SJCRH30 (cell line): Measurements from ENCODE around the gene KIAA0319L. TPM values are rescaled to one million over a fixed set of nuclear protein-coding genes. Genes with fewer than 3 reads are reported as not detected.

Source experiments
- DNase-seq, 2 experiments: peaks; one replicate each; pipeline ENCODE4 v3.0.0-alpha.2; 2015 to 2020
- H3K27ac ChIP-seq: fragments of 250-450 bp; sonication (Bioruptor Pico); 2 replicates; pipeline ENCODE4 v1.5.1; 2020; ENCODE audit warnings: mild to moderate bottlenecking, moderate library complexity
- H3K27me3 ChIP-seq: fragments of 250-450 bp; sonication (Bioruptor Pico); 2 replicates; pipeline ENCODE4 v1.5.1; 2020; ENCODE audit warnings: mild to moderate bottlenecking, moderate library complexity
- H3K36me3 ChIP-seq: fragments of 250-450 bp; sonication (Bioruptor Pico); 2 replicates; pipeline ENCODE4 v1.5.1; 2020; ENCODE audit warnings: mild to moderate bottlenecking, moderate library complexity
- H3K4me1 ChIP-seq: fragments of 250-450 bp; sonication (Bioruptor Pico); 2 replicates; pipeline ENCODE4 v1.5.1; 2020; ENCODE audit warnings: mild to moderate bottlenecking, moderate library complexity
- H3K4me3 ChIP-seq: fragments of 250-450 bp; sonication (Bioruptor Pico); 2 replicates; pipeline ENCODE4 v1.5.1; 2020; ENCODE audit warnings: mild to moderate bottlenecking, moderate library complexity
- H3K9me3 ChIP-seq: fragments of 250-450 bp; sonication (Bioruptor Pico); replicated peaks from 2 replicates; pipeline ENCODE4 v1.5.1; 2020; ENCODE audit warnings: mild to moderate bottlenecking, moderate library complexity
- total RNA-seq: library from RNA; depleted of rRNA; stranded (reverse); fragments of >200 nt; shearing (Covaris generic); gene quantifications from 2 replicates; pipeline ENCODE4 v1.2.3, GENCODE V29; 2014

Gene KIAA0319L
- total RNA-seq, 1 experiment from 2014 or later: 29.9 TPM

GRCh38 chr1:35430762-35431161 is 126.4 kb downstream of the KIAA0319L start:
- no peaks in the 10 kb centered on the region for H3K9me3 ChIP-seq
- H3K4me1 ChIP-seq: no peaks in the 10 kb centered on the region
- H3K27ac ChIP-seq: no peak overlapping the region
- H3K4me3 ChIP-seq: no peak overlapping the region
- H3K36me3 ChIP-seq: peaks cover 17% of the 10 kb centered on the region
- no peaks in the 10 kb centered on the region for H3K27me3 ChIP-seq
- no peak for DNase-seq

- H3K4me1 ChIP-seq: no peaks in the 10 kb centered on the region
- no peaks in the 10 kb centered on the region for H3K27me3 ChIP-seq
- no peak for DNase-seq
- H3K9me3 ChIP-seq: no peaks in the 10 kb centered on the region
- no peak overlapping the region for H3K4me3 ChIP-seq
- H3K27ac ChIP-seq: no peak overlapping the region
- peaks cover 9% of the 10 kb centered on the region for H3K36me3 ChIP-seq
These were observed 128.8 kb downstream of the KIAA0319L start for GRCh38 chr1:35428360-35428759.

- no peaks in the 10 kb centered on the region for H3K9me3 ChIP-seq
- H3K4me1 ChIP-seq: no peaks in the 10 kb centered on the region
- no peaks in the 10 kb centered on the region for H3K27me3 ChIP-seq
- no peak overlapping the region for H3K27ac ChIP-seq
- H3K36me3 ChIP-seq: peaks cover 16% of the 10 kb centered on the region
- H3K4me3 ChIP-seq: no peak overlapping the region
- no peak for DNase-seq
These were observed 131.1 kb downstream of the KIAA0319L start for GRCh38 chr1:35426097-35426586.

- H3K4me1 ChIP-seq: no peaks in the 10 kb centered on the region; the same call in 1 of the 2 replicates
- no peak overlapping the region for H3K27ac ChIP-seq
- H3K4me3 ChIP-seq: no peak overlapping the region
- peaks cover 4% of the 10 kb centered on the region; the same call in 1 of the 2 replicates for H3K9me3 ChIP-seq
- H3K36me3 ChIP-seq: peaks cover 55% of the 10 kb centered on the region
- H3K27me3 ChIP-seq: no peaks in the 10 kb centered on the region
- no peak for DNase-seq
These were observed 148.3 kb downstream of the KIAA0319L start for GRCh38 chr1:35408925-35409324.

- peaks cover 66% of the 10 kb centered on the region for H3K36me3 ChIP-seq
- H3K4me3 ChIP-seq: no peak overlapping the region
These were observed 149.5 kb downstream of the KIAA0319L start for GRCh38 chr1:35407743-35408142.

GRCh38 chr1:35406103-35406502 is 151.1 kb downstream of the KIAA0319L start:
- H3K27ac ChIP-seq: no peak overlapping the region
- H3K4me1 ChIP-seq: no peaks in the 10 kb centered on the region; the same call in 1 of the 2 replicates
- no peaks in the 10 kb centered on the region for H3K27me3 ChIP-seq
- peaks cover 79% of the 10 kb centered on the region for H3K36me3 ChIP-seq
- H3K9me3 ChIP-seq: peaks cover 4% of the 10 kb centered on the region; the same call in 1 of the 2 replicates
- DNase-seq: no peak
- no peak overlapping the region for H3K4me3 ChIP-seq

More at GRCh38 chr1:35407743-35408142, 149.5 kb downstream of the KIAA0319L start:
- Histone ChIP-seq H3K27ac (no peak overlapping the region), H3K9me3 (peaks cover 4% of the 10 kb centered on the region; the same call in 1 of the 2 replicates), H3K27me3 (no peaks in the 10 kb centered on the region), H3K4me1 (no peaks in the 10 kb centered on the region; the same call in 1 of the 2 replicates)
- DNase-seq: no peak

GRCh38 chr1:35401049-35401448 is 156.2 kb downstream of the KIAA0319L start:
- H3K4me3 ChIP-seq: no peak overlapping the region
- no peak for DNase-seq
- no peak overlapping the region for H3K27ac ChIP-seq
- no peaks in the 10 kb centered on the region for H3K9me3 ChIP-seq
- peaks cover 93% of the 10 kb centered on the region for H3K36me3 ChIP-seq
- H3K4me1 ChIP-seq: no peaks in the 10 kb centered on the region; the same call in 1 of the 2 replicates
- no peaks in the 10 kb centered on the region for H3K27me3 ChIP-seq

- H3K36me3 ChIP-seq: peaks cover 85% of the 10 kb centered on the region
- no peaks in the 10 kb centered on the region; the same call in 1 of the 2 replicates for H3K4me1 ChIP-seq
- H3K27me3 ChIP-seq: no peaks in the 10 kb centered on the region
- H3K9me3 ChIP-seq: no peaks in the 10 kb centered on the region
- no peak overlapping the region for H3K27ac ChIP-seq
- no peak for DNase-seq
- no peak overlapping the region for H3K4me3 ChIP-seq
These were observed 158.5 kb downstream of the KIAA0319L start for GRCh38 chr1:35398739-35399138.

- Histone ChIP-seq H3K4me1 (no peaks in the 10 kb centered on the region), H3K27ac (no peak overlapping the region), H3K4me3 (no peak overlapping the region), H3K9me3 (no peaks in the 10 kb centered on the region), H3K36me3 (peaks cover 67% of the 10 kb centered on the region), H3K27me3 (no peaks in the 10 kb centered on the region)
- no peak for DNase-seq
These were observed 162.8 kb downstream of the KIAA0319L start for GRCh38 chr1:35394386-35394785.

- no peak for DNase-seq
- Histone ChIP-seq H3K36me3 (peaks cover 57% of the 10 kb centered on the region), H3K27ac (no peak overlapping the region)
These were observed 166.4 kb downstream of the KIAA0319L start for GRCh38 chr1:35390600-35391494.

GRCh38 chr1:35386959-35387358 is 170.2 kb downstream of the KIAA0319L start:
- H3K4me3 ChIP-seq: no peak overlapping the region
- no peaks in the 10 kb centered on the region for H3K27me3 ChIP-seq
- H3K36me3 ChIP-seq: peaks cover 29% of the 10 kb centered on the region
- H3K9me3 ChIP-seq: no peaks in the 10 kb centered on the region
- no peaks in the 10 kb centered on the region for H3K4me1 ChIP-seq
- no peak for DNase-seq
- no peak overlapping the region for H3K27ac ChIP-seq

More at GRCh38 chr1:35390600-35391494, 166.4 kb downstream of the KIAA0319L start:
- H3K9me3 ChIP-seq: no peaks in the 10 kb centered on the region
- no peaks in the 10 kb centered on the region for H3K4me1 ChIP-seq
- no peak overlapping the region for H3K4me3 ChIP-seq
- H3K27me3 ChIP-seq: no peaks in the 10 kb centered on the region

GRCh38 chr1:35386290-35386689 is 170.9 kb downstream of the KIAA0319L start:
- Histone ChIP-seq H3K4me3 (no peak overlapping the region), H3K9me3 (no peaks in the 10 kb centered on the region), H3K27me3 (no peaks in the 10 kb centered on the region), H3K36me3 (peaks cover 29% of the 10 kb centered on the region), H3K4me1 (no peaks in the 10 kb centered on the region), H3K27ac (no peak overlapping the region)
- DNase-seq: no peak
